Activated effector memory CD4-positive, alpha-beta T cell treated with Interleukin-2 at 50 U/mL for 16 hours (primary cell): ENCODE results near the gene RABGAP1L.
"Not testable (repeated sequence)": the region's sequence is repeated elsewhere in the genome, so short reads cannot be mapped to it uniquely, and the experiment has no call there.

ENCODE experiments used
- DNase-seq: peaks from one replicate; pipeline ENCODE4 v3.0.0-alpha.2; 2020

RABGAP1L gene

GRCh38 chr1:174686213-174686612 is 526.9 kb downstream of the RABGAP1L start:
- no peak for DNase-seq

GRCh38 chr1:174689524-174689923 is 530.2 kb downstream of the RABGAP1L start:
- no peak for DNase-seq

- DNase-seq, result no peak
Observed at GRCh38 chr1:174690266-174690665, 530.9 kb downstream of the RABGAP1L start.

GRCh38 chr1:174692313-174692712 is 533.0 kb downstream of the RABGAP1L start:
- no peak for DNase-seq

GRCh38 chr1:174693085-174693484 is 533.8 kb downstream of the RABGAP1L start:
- no peak for DNase-seq

- not testable (repeated sequence) for DNase-seq
Observed at GRCh38 chr1:174693539-174693938, 534.2 kb downstream of the RABGAP1L start.

GRCh38 chr1:174696026-174696821 is 536.9 kb downstream of the RABGAP1L start:
- DNase-seq, result no peak

GRCh38 chr1:174700314-174700713 is 541.0 kb downstream of the RABGAP1L start:
- no peak for DNase-seq

- no peak for DNase-seq
Observed at GRCh38 chr1:174700775-174701174, 541.5 kb downstream of the RABGAP1L start.

GRCh38 chr1:174701565-174701964 is 542.2 kb downstream of the RABGAP1L start:
- no peak for DNase-seq

- no peak for DNase-seq
Observed at GRCh38 chr1:174702011-174702410, 542.7 kb downstream of the RABGAP1L start.

- no peak for DNase-seq
Observed at GRCh38 chr1:174703309-174703708, 544.0 kb downstream of the RABGAP1L start.

GRCh38 chr1:174704300-174704699 is 545.0 kb downstream of the RABGAP1L start:
- no peak for DNase-seq

- no peak for DNase-seq
Observed at GRCh38 chr1:174710868-174711845, 551.8 kb downstream of the RABGAP1L start.

- not testable (repeated sequence) for DNase-seq
Observed at GRCh38 chr1:174711848-174712247, 552.5 kb downstream of the RABGAP1L start.

- DNase-seq, result no peak
Observed at GRCh38 chr1:174712541-174712940, 553.2 kb downstream of the RABGAP1L start.

- no peak for DNase-seq
Observed at GRCh38 chr1:174713796-174714195, 554.5 kb downstream of the RABGAP1L start.

- DNase-seq, result no peak
Observed at GRCh38 chr1:174719194-174719593, 559.9 kb downstream of the RABGAP1L start.

- no peak for DNase-seq
Observed at GRCh38 chr1:174720618-174721017, 561.3 kb downstream of the RABGAP1L start.

GRCh38 chr1:174721246-174721645 is 561.9 kb downstream of the RABGAP1L start:
- no peak for DNase-seq

- no peak for DNase-seq
Observed at GRCh38 chr1:174723816-174724215, 564.5 kb downstream of the RABGAP1L start.

GRCh38 chr1:174724219-174724618 is 564.9 kb downstream of the RABGAP1L start:
- no peak for DNase-seq

- no peak for DNase-seq
Observed at GRCh38 chr1:174726167-174726879, 567.0 kb downstream of the RABGAP1L start.
